K562 (cell line): ENCODE measurements around the gene GHDC. TPM values are rescaled to one million over a fixed set of nuclear protein-coding genes. Genes with fewer than 3 reads are reported as not detected.

ENCODE experiments used
- E2F3 ChIP-seq: fragments of 250-450 bp; sonication (Bioruptor Pico); IDR thresholded peaks from 2 replicates; pipeline ENCODE4 v1.4.0; 2020; ENCODE audit warnings: mild to moderate bottlenecking
- FOXJ2 ChIP-seq: fragments of 200-800 bp; sonication (Bioruptor generic); IDR thresholded peaks from 2 replicates; pipeline ENCODE4 v1.6.1; 2016; ENCODE audit warnings: missing genetic modification characterization, missing compliant biosample characterization
- POLR2B ChIP-seq: fragments of 450-650 bp; IDR thresholded peaks from 2 replicates; pipeline ENCODE4 v1.6.1; 2018; ENCODE audit warnings: low read depth; ENCODE audit not compliant: partially characterized antibody
- SPI1 ChIP-seq: IDR thresholded peaks from 2 replicates; pipeline ENCODE4 v1.6.1; 2011; ENCODE audit warnings: low read depth, low read length, control low read depth, borderline replicate concordance
- polyA plus RNA-seq, 8 experiments: library from polyadenylated mRNA; depleted of rRNA in 4 of 8; stranded (reverse) in 5 of 8; unstranded in 3 of 8; fragments of >200 nt; fragmentation: Nextera tagmentation in 2 of 8; fragmentation: Illumina TruSeq in 1 of 8; extraction: Ambion mirVana in 2 of 8; extraction: Trizol in 1 of 8; gene quantifications; 2 replicates each; pipeline versions ENCODE4 v1.2.1 to v1.2.3, GENCODE V29; 2011 to 2014; ENCODE audit warnings: inconsistent platforms in 1 of 8, missing spikeins in 1 of 8
- total RNA-seq, 7 experiments: library from RNA; depleted of rRNA in 6 of 7; stranded (reverse); fragments of >200 nt in 6 of 7; fragmentation: Illumina TruSeq in 2 of 7; extraction: Trizol in 2 of 7; gene quantifications; 2 replicates each; pipeline versions ENCODE4 v1.2.1 to v1.2.3, GENCODE V29; 2011 to 2021; ENCODE audit warnings: low replicate concordance in 1 of 7
- TF ChIP-seq, protein P1 (sequence below): fragments of 450-650 bp; formaldehyde crosslinking; IDR thresholded peaks from 2 replicates; pipeline ENCODE4 v1.4.0; 2020; ENCODE audit warnings: mild to moderate bottlenecking, mixed read lengths
- TF ChIP-seq, protein P2 (sequence below): fragments of 200-600 bp; sonication (generic); IDR thresholded peaks from one replicate; pipeline ENCODE4 v1.6.1; 2012; ENCODE audit warnings: mild to moderate bottlenecking, low read depth, low read length, inconsistent platforms
- TF ChIP-seq, protein P3 (sequence below): fragments of 250-450 bp; sonication (Bioruptor Pico); IDR thresholded peaks from 2 replicates; pipeline ENCODE4 v1.8.0; 2022; ENCODE audit warnings: moderate library complexity, mild to moderate bottlenecking, inconsistent platforms
- TF ChIP-seq, protein P4 (sequence below): fragments of 250-450 bp; sonication (Bioruptor Pico); IDR thresholded peaks from 2 replicates; pipeline ENCODE4 v1.5.0; 2021
- TF ChIP-seq, protein P5 (sequence below): sonication (generic); formaldehyde crosslinking; IDR thresholded peaks from 2 replicates; pipeline ENCODE4 v1.8.0; 2022; ENCODE audit warnings: mild to moderate bottlenecking, missing genetic modification reagents

The GHDC gene
- total and polyA plus RNA-seq, 9 of the 15 experiments (the other 6 are each of a cell fraction or from before 2014, with no cell fraction given), result 0.65 to 23.2 (median 11.2) TPM

DNA sequence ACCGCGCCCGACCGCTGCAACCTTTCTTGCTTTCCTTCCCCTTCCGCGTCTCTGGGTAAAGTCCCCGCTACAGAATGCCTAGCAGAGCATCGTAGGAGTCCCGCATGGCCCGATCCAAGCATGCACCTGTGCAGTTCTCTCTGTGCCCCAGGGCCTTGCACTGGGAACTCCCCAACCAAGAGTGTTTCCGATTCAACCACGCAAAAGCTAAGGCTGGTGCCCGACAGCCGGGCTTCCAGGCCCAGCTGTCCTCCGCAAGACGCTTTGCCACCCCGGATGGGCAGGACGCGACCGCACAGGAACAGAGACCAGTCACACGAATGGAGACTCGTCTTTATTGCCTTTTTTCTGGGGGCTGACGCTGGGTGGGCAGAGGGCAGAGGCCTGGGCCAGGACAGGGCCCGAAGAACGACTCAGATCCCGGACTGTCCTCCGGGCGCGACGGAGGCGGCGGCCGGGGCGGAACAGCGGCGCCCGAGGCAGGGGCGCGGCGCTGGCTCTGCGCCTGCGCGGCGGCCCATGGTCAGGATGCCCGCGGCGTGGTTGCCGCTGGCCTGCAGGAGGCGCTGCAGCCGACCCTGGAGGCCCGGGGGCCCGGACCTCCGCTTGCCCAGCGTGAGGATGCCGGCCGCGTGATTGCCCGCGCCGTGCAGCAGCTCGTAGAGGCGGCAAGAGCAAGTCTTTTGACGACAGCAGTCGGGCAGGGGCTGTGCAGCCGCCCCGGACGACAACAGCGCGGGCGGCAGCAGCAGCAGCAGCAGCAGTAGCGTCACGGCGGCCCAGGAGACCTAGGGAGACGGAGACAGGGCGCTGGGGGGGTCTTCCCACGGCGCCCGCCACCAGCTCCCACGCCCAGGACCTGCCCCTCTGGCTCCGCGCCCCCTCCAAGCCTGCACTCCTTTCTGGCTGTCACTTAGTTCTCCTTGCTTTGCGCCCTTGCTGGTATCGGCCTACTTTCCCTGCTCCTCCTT lies 10.3 kb downstream of the GHDC start (continued):
- TF ChIP-seq, protein P1, sequence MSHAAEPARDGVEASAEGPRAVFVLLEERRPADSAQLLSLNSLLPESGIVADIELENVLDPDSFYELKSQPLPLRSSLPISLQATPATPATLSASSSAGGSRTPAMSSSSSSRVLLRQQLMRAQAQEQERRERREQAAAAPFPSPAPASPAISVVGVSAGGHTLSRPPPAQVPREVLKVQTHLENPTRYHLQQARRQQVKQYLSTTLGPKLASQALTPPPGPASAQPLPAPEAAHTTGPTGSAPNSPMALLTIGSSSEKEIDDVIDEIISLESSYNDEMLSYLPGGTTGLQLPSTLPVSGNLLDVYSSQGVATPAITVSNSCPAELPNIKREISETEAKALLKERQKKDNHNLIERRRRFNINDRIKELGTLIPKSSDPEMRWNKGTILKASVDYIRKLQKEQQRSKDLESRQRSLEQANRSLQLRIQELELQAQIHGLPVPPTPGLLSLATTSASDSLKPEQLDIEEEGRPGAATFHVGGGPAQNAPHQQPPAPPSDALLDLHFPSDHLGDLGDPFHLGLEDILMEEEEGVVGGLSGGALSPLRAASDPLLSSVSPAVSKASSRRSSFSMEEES (CRISPR knock-in tag), result no peak
- TF ChIP-seq E2F3 (peak; percentile 93), SPI1 (no peak), FOXJ2 (tag) (no peak), POLR2B (no peak)
- TF ChIP-seq, protein P2, sequence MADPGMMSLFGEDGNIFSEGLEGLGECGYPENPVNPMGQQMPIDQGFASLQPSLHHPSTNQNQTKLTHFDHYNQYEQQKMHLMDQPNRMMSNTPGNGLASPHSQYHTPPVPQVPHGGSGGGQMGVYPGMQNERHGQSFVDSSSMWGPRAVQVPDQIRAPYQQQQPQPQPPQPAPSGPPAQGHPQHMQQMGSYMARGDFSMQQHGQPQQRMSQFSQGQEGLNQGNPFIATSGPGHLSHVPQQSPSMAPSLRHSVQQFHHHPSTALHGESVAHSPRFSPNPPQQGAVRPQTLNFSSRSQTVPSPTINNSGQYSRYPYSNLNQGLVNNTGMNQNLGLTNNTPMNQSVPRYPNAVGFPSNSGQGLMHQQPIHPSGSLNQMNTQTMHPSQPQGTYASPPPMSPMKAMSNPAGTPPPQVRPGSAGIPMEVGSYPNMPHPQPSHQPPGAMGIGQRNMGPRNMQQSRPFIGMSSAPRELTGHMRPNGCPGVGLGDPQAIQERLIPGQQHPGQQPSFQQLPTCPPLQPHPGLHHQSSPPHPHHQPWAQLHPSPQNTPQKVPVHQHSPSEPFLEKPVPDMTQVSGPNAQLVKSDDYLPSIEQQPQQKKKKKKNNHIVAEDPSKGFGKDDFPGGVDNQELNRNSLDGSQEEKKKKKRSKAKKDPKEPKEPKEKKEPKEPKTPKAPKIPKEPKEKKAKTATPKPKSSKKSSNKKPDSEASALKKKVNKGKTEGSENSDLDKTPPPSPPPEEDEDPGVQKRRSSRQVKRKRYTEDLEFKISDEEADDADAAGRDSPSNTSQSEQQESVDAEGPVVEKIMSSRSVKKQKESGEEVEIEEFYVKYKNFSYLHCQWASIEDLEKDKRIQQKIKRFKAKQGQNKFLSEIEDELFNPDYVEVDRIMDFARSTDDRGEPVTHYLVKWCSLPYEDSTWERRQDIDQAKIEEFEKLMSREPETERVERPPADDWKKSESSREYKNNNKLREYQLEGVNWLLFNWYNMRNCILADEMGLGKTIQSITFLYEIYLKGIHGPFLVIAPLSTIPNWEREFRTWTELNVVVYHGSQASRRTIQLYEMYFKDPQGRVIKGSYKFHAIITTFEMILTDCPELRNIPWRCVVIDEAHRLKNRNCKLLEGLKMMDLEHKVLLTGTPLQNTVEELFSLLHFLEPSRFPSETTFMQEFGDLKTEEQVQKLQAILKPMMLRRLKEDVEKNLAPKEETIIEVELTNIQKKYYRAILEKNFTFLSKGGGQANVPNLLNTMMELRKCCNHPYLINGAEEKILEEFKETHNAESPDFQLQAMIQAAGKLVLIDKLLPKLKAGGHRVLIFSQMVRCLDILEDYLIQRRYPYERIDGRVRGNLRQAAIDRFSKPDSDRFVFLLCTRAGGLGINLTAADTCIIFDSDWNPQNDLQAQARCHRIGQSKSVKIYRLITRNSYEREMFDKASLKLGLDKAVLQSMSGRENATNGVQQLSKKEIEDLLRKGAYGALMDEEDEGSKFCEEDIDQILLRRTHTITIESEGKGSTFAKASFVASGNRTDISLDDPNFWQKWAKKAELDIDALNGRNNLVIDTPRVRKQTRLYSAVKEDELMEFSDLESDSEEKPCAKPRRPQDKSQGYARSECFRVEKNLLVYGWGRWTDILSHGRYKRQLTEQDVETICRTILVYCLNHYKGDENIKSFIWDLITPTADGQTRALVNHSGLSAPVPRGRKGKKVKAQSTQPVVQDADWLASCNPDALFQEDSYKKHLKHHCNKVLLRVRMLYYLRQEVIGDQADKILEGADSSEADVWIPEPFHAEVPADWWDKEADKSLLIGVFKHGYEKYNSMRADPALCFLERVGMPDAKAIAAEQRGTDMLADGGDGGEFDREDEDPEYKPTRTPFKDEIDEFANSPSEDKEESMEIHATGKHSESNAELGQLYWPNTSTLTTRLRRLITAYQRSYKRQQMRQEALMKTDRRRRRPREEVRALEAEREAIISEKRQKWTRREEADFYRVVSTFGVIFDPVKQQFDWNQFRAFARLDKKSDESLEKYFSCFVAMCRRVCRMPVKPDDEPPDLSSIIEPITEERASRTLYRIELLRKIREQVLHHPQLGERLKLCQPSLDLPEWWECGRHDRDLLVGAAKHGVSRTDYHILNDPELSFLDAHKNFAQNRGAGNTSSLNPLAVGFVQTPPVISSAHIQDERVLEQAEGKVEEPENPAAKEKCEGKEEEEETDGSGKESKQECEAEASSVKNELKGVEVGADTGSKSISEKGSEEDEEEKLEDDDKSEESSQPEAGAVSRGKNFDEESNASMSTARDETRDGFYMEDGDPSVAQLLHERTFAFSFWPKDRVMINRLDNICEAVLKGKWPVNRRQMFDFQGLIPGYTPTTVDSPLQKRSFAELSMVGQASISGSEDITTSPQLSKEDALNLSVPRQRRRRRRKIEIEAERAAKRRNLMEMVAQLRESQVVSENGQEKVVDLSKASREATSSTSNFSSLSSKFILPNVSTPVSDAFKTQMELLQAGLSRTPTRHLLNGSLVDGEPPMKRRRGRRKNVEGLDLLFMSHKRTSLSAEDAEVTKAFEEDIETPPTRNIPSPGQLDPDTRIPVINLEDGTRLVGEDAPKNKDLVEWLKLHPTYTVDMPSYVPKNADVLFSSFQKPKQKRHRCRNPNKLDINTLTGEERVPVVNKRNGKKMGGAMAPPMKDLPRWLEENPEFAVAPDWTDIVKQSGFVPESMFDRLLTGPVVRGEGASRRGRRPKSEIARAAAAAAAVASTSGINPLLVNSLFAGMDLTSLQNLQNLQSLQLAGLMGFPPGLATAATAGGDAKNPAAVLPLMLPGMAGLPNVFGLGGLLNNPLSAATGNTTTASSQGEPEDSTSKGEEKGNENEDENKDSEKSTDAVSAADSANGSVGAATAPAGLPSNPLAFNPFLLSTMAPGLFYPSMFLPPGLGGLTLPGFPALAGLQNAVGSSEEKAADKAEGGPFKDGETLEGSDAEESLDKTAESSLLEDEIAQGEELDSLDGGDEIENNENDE, result no peak
- TF ChIP-seq, protein P3, sequence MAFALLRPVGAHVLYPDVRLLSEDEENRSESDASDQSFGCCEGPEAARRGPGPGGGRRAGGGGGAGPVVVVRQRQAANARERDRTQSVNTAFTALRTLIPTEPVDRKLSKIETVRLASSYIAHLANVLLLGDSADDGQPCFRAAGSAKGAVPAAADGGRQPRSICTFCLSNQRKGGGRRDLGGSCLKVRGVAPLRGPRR (CRISPR knock-in tag), result no peak
- TF ChIP-seq, protein P4, sequence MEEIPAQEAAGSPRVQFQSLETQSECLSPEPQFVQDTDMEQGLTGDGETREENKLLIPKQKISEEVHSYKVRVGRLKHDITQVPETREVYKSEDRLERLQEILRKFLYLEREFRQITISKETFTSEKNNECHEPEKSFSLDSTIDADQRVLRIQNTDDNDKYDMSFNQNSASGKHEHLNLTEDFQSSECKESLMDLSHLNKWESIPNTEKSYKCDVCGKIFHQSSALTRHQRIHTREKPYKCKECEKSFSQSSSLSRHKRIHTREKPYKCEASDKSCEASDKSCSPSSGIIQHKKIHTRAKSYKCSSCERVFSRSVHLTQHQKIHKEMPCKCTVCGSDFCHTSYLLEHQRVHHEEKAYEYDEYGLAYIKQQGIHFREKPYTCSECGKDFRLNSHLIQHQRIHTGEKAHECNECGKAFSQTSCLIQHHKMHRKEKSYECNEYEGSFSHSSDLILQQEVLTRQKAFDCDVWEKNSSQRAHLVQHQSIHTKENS, result no peak
- TF ChIP-seq, protein P5, sequence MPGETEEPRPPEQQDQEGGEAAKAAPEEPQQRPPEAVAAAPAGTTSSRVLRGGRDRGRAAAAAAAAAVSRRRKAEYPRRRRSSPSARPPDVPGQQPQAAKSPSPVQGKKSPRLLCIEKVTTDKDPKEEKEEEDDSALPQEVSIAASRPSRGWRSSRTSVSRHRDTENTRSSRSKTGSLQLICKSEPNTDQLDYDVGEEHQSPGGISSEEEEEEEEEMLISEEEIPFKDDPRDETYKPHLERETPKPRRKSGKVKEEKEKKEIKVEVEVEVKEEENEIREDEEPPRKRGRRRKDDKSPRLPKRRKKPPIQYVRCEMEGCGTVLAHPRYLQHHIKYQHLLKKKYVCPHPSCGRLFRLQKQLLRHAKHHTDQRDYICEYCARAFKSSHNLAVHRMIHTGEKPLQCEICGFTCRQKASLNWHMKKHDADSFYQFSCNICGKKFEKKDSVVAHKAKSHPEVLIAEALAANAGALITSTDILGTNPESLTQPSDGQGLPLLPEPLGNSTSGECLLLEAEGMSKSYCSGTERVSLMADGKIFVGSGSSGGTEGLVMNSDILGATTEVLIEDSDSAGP, result no peak
